GM19397 (cell line): ENCODE results near the gene NOP14.
"Not testable (repeated sequence)": the region's sequence is repeated elsewhere in the genome, so short reads cannot be mapped to it uniquely, and the experiment has no call there.

Source experiments
- ATAC-seq: cut with Tn5 transposase; IDR thresholded peaks from one replicate; pipeline ENCODE4 v1.9.1; 2021; ENCODE audit warnings: mild to moderate bottlenecking, moderate library complexity; ENCODE audit not compliant: unreplicated experiment

The NOP14 gene

GRCh38 chr4:2932951-2933565 is 30.1 kb downstream of the NOP14 start:
- ATAC-seq, result no peak

GRCh38 chr4:2932321-2932950 is 30.8 kb downstream of the NOP14 start:
- ATAC-seq, result no peak

- ATAC-seq, result peak; percentile 47
Observed at GRCh38 chr4:2931512-2932301, 31.5 kb downstream of the NOP14 start.

- ATAC-seq, result no peak
Observed at GRCh38 chr4:2930758-2931511, 32.3 kb downstream of the NOP14 start.

- no peak for ATAC-seq
Observed at GRCh38 chr4:2930135-2930757, 33.0 kb downstream of the NOP14 start.

- ATAC-seq, result no peak
Observed at GRCh38 chr4:2929469-2929868, 33.7 kb downstream of the NOP14 start.

GRCh38 chr4:2928242-2929176 is 34.7 kb downstream of the NOP14 start:
- ATAC-seq, result no peak

GRCh38 chr4:2927696-2928075 is 35.5 kb downstream of the NOP14 start:
- ATAC-seq, result no peak

- ATAC-seq, result no peak
Observed at GRCh38 chr4:2927016-2927695, 36.0 kb downstream of the NOP14 start.

- ATAC-seq, result no peak
Observed at GRCh38 chr4:2925931-2926860, 37.0 kb downstream of the NOP14 start.

- ATAC-seq, result no peak
Observed at GRCh38 chr4:2925496-2925895, 37.7 kb downstream of the NOP14 start.

GRCh38 chr4:2924765-2925301 is 38.4 kb downstream of the NOP14 start:
- no peak for ATAC-seq

- no peak for ATAC-seq
Observed at GRCh38 chr4:2924286-2924685, 38.9 kb downstream of the NOP14 start.

GRCh38 chr4:2923668-2924173 is 39.5 kb downstream of the NOP14 start:
- no peak for ATAC-seq

GRCh38 chr4:2923141-2923551 is 40.1 kb downstream of the NOP14 start:
- no peak for ATAC-seq

- ATAC-seq, result not testable (repeated sequence)
Observed at GRCh38 chr4:2922453-2923101, 40.6 kb downstream of the NOP14 start.

- not testable (repeated sequence) for ATAC-seq
Observed at GRCh38 chr4:2918714-2919113, 44.5 kb downstream of the NOP14 start.
